ENCODE results near the gene RPS2. TPM values are rescaled to one million over a fixed set of nuclear protein-coding genes. Genes with fewer than 3 reads are reported as not detected.

The RPS2 gene
- total and polyA plus RNA-seq, 8 donors, result 1,832 to 2,607 (median 2,226) TPM

DNA sequence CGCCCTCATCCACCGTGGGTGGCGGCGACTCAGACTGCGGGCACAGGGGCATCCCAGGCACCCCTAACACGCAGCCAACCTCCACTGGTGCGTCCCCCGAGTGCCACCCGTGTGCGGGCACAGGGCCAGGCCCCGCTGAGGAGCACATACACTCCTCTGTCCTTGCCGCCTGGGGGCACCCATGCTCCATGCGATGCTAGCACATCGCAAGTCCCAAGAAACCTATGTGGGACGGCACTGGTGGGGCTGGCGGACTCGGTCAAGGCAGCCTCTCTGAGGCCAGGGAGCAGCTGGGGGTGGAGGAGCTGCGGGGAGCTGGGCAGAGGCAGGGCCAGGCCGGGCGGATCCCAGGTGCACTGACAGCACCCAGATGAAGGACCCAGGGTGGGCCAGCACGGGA lies 41.0 kb upstream of the RPS2 start:
- Histone ChIP-seq H3K27ac (no peak overlapping the region), H3K36me3 (peaks cover 0 to 29% of the 10 kb centered on the region in 2 donors), H3K4me3 (no peak overlapping the region), H3K9me3 (no peaks in the 10 kb centered on the region), H3K27me3 (no peaks in the 10 kb centered on the region), H3K4me1 (peaks cover 39 to 66% of the 10 kb centered on the region in 2 donors)
- intact Hi-C loops (cut with DNase I), result no loop called here
- peak in 1 of 4 donors; percentile 73 for DNase-seq
- ATAC-seq, result no peak
- TF ChIP-seq, protein P1, sequence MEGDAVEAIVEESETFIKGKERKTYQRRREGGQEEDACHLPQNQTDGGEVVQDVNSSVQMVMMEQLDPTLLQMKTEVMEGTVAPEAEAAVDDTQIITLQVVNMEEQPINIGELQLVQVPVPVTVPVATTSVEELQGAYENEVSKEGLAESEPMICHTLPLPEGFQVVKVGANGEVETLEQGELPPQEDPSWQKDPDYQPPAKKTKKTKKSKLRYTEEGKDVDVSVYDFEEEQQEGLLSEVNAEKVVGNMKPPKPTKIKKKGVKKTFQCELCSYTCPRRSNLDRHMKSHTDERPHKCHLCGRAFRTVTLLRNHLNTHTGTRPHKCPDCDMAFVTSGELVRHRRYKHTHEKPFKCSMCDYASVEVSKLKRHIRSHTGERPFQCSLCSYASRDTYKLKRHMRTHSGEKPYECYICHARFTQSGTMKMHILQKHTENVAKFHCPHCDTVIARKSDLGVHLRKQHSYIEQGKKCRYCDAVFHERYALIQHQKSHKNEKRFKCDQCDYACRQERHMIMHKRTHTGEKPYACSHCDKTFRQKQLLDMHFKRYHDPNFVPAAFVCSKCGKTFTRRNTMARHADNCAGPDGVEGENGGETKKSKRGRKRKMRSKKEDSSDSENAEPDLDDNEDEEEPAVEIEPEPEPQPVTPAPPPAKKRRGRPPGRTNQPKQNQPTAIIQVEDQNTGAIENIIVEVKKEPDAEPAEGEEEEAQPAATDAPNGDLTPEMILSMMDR (IDR thresholded peaks at IDR 0.05), result no peak

DNA sequence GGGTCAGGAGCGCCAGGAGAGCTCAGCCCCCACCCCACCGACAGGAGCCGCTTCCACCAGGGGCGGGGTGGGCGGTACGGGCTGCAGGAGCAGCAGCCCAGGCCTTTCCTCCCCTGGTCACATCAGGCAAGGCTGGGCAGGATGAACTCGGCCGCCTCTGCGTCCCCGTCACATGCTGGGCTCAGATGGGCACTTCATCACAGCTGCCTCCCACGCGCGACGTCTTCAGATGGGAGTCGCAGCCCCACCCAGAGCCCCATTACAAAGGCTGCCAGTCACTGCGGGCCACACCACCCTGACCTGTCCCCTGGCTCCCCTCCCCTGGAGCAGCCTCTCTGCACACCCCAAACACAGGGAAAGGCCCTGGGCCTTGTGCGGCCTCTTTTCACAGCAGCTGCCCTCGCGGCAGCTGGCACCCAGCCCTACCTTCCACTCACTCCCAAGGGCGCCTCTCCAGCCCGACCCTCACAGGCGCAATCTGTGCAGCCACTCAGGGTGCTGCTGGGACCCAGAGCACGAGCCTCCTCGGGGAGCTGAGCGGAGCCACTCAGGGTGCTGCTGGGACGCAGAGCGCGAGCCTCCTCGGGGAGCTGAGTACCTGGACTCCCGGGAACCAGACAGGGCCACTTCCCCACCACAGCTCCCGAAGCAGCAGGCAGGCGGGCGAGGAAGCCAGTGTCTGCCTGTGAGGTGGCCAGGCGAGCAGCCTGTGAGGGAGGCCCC lies 40.3 kb upstream of the RPS2 start:
- ATAC-seq, result no peak
- no peak overlapping the region for H3K27ac ChIP-seq
- peaks cover 0 to 36% of the 10 kb centered on the region in 2 donors for H3K36me3 ChIP-seq
- peaks cover 32 to 59% of the 10 kb centered on the region in 2 donors for H3K4me1 ChIP-seq
- H3K9me3 ChIP-seq, result no peaks in the 10 kb centered on the region
- H3K27me3 ChIP-seq, result no peaks in the 10 kb centered on the region
- no peak overlapping the region for H3K4me3 ChIP-seq
- intact Hi-C loops (cut with DNase I), result no loop called here
- TF ChIP-seq, protein P1 (IDR thresholded peaks at IDR 0.05), result no peak
- DNase-seq, result no peak

DNA sequence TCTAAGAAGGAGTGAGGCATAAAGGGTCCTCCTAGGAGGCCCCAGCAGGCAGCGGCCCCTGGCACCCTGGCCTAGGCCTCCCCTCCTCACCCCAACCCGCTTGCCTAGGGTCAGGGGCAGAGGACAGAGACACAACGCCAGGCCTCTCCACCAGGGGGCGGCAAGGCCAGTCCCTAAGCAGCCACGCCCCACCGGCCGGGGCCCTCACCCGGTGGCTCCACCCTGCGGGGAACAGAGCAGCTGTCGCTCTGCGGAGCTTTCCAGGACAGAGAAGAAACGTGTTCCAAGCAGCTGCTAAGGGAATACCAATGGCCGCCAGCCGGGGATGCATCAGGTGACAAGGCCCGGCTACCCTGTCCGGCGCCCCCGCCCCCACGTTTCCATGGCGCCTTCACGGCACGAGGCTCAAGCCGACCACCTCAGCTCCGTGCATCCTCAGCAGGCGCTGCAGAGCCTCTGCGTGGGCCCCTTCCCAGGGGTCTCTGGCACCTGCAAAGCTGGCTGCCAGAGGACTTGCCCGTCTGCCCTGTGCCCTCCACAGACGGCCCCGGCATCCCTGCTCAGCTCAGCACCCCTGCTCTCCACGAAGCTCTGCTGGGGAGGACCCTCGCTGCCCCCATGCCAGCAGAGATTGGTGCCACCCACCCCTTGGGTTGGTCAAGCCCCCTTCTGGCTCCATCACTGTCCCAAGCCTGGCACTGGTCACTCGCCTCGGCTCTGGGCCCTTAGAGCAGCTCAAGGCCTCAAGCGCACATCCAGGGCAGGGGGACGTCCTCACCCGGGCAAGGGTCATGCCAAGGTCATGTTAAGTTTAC lies 39.4 kb upstream of the RPS2 start:
- Histone ChIP-seq H3K4me3 (no peak overlapping the region), H3K27me3 (no peaks in the 10 kb centered on the region), H3K4me1 (peaks cover 32 to 58% of the 10 kb centered on the region in 2 donors), H3K9me3 (no peaks in the 10 kb centered on the region), H3K27ac (no peak overlapping the region), H3K36me3 (peaks cover 0 to 45% of the 10 kb centered on the region in 2 donors)
- intact Hi-C loops (cut with DNase I), result no loop called here
- ATAC-seq (peak; percentile 93), DNase-seq (peak in 3 of 4 donors; percentile 87 to 97 (median 91))
- TF ChIP-seq, protein P1 (IDR thresholded peaks at IDR 0.05), result peak; percentile 85 to 93

DNA sequence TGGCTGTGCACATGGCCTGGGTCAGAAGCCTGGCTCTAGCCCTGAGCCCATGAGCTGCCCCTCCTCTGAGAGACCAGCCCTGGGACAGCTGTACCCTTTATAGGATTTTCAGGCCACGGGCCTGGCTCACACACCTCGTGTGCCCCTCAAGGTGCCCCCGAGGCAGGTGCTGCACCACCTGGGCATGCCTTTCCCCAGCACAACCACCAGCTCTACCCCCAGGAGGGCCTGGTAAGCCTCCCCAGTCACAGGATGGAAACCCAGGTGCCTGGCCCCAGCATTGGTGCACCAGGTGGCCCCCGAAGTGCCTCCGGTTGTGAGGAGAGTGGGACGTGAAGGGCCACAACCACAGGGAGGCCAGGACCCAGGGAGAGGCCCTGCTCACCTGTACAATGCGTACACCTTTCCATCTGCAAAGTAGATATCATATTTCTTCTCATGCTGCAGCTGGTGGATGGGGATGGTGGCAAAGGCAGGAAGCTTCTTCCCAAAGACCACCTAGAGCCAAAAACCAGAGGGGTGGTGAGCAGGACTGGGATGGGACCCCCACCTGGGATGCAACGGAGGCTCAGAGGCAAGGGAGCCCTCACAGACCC lies 38.7 kb upstream of the RPS2 start:
- no peak for ATAC-seq
- H3K27me3 ChIP-seq, result no peaks in the 10 kb centered on the region
- H3K36me3 ChIP-seq, result peaks cover 0 to 52% of the 10 kb centered on the region in 2 donors
- TF ChIP-seq, protein P1 (IDR thresholded peaks at IDR 0.05), result no peak
- H3K4me3 ChIP-seq, result no peak overlapping the region
- DNase-seq, result no peak
- intact Hi-C loops (cut with DNase I), result no loop called here
- H3K27ac ChIP-seq, result no peak overlapping the region
- H3K4me1 ChIP-seq, result peaks cover 27 to 51% of the 10 kb centered on the region in 2 donors
- no peaks in the 10 kb centered on the region for H3K9me3 ChIP-seq
